ENCODE results near the gene NCOA1. TPM values are rescaled to one million over a fixed set of nuclear protein-coding genes. Genes with fewer than 3 reads are reported as not detected.

Gene NCOA1
- total and polyA plus RNA-seq, 2 of the 4 experiments (the other 2 are of a cell fraction) = 6.7 to 11.3 TPM

DNA sequence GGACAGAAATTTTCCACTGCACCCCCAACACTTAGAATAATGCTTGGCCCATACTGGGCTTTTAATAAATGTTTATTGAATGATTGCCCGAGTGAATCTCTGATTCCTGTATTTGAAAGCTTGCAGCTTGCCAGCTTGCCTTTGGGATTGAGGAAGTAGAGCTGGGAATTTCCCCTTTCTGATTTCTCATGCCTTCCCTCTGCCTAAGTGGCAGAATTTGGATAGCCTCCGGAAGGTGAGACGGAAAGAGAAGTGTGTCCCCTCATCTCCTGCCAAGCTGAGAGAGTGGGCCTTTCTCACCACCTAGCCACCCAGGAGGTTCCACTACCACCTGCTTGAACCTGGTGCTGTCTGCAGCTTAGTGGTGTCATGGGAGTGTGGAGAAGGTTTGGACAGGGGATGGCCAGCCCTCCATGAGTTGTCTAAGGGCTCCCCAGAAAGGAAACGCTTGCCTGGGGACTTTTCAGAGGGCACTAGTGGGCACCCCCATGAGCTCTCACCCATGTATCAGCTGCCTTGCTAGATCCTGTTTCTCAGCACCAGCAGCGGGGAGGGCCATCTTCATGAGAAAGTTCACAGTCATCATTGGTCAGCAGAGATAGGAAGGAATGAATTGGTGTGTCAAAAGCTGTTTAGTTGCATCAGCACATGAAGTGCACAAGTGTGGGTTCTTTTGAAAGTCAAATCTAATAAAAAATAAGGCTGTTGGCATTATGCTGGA lies 8.6 kb upstream of the NCOA1 start:
- H2BK120ac ChIP-seq (ENCODE audit: low read depth, low read length) = no peak overlapping the region
- no peaks in the 10 kb centered on the region for H3K36me3 ChIP-seq (ENCODE audit: control insufficient read depth, insufficient read depth, low read length)
- intact Hi-C loops (cut with micrococcal nuclease) (no loop called here), dilution Hi-C loops (cut with HindIII; ENCODE audit: low sequenced_read_pairs, unreplicated experiment) (no loop called here), in situ Hi-C loops (cut with MboI; ENCODE audit: low sequenced_read_pairs) (no loop called here)
- H4K20me1 ChIP-seq (ENCODE audit: insufficient read depth, low read length) = no peaks in the 10 kb centered on the region
- no peaks in the 10 kb centered on the region for H3K9me1 ChIP-seq (ENCODE audit: insufficient read depth, low read length)
- no peak overlapping the region for H2AK5ac ChIP-seq (ENCODE audit: low read depth, low read length)
- H3K4me1 ChIP-seq (ENCODE audit: control insufficient read depth, insufficient read depth, low read length) = no peaks in the 10 kb centered on the region
- TF ChIP-seq RFX5 (IDR thresholded peaks at IDR 0.05; ENCODE audit: low read depth, low read length) = no peak
- no peak; the same call in 1 of the 2 replicates for TF ChIP-seq NFE2L2 (IDR thresholded peaks at IDR 0.05; ENCODE audit: low read depth, low read length)
- no peak for TF ChIP-seq MAZ (IDR thresholded peaks at IDR 0.05; ENCODE audit: borderline replicate concordance, low read depth, low read length)
- TF ChIP-seq, protein P1, sequence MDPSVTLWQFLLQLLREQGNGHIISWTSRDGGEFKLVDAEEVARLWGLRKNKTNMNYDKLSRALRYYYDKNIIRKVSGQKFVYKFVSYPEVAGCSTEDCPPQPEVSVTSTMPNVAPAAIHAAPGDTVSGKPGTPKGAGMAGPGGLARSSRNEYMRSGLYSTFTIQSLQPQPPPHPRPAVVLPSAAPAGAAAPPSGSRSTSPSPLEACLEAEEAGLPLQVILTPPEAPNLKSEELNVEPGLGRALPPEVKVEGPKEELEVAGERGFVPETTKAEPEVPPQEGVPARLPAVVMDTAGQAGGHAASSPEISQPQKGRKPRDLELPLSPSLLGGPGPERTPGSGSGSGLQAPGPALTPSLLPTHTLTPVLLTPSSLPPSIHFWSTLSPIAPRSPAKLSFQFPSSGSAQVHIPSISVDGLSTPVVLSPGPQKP (IDR thresholded peaks at IDR 0.05; ENCODE audit: borderline replicate concordance, low read depth, low read length) = no peak
- H3K4ac ChIP-seq (ENCODE audit: low read depth, low read length) = no peak overlapping the region
- WGBS, 2 experiments (ENCODE audit: extremely low coverage in 2 of 2, insufficient read length in 1 of 2) = 80% methylated on average over 1 of the region's 5 CpGs; no CpG with 5 or more reads in 1 of the 2 experiments
- no peak overlapping the region for H4K8ac ChIP-seq (ENCODE audit: low read depth in 2 of 2, low read length in 2 of 2)
- ChIA-PET POLR2A (ENCODE audit: unreplicated experiment) (no interaction called here), CTCF (interaction anchor here (0.6 kb wide), 1 partner anchor 448 kb away, joined by 3 read pairs; no protein-coding TSS in a partner anchor)
- H2AFZ ChIP-seq (replicated peaks; ENCODE audit: low read length, poor library complexity) = no peak overlapping the region
- BruUV-seq (replicated peaks) = no TSS peak
- no peak overlapping the region for H3K18ac ChIP-seq (ENCODE audit: low read depth, low read length)
- no peaks in the 10 kb centered on the region for H3K79me1 ChIP-seq (ENCODE audit: low read depth in 1 of 2, low read length in 2 of 2)
- DNase-seq (no peak), ATAC-seq (ENCODE audit: low read depth) (no peak)
- no peak overlapping the region for H3K23ac ChIP-seq (ENCODE audit: low read depth, low read length)
- no peak overlapping the region for H3K56ac ChIP-seq (ENCODE audit: extremely low read depth, insufficient read depth, low read length)
- H2AK9ac ChIP-seq (replicated peaks; ENCODE audit: low read depth, low read length, poor library complexity) = no peak overlapping the region
- H4K5ac ChIP-seq (ENCODE audit: low read depth, low read length) = no peak overlapping the region
- H2BK15ac ChIP-seq (ENCODE audit: low read depth, low read length) = no peak overlapping the region
- no peak overlapping the region for H3K14ac ChIP-seq (replicated peaks; ENCODE audit: low read depth, low read length)
- 0 out of 2 replicates have a peak, but pooled peaks cover 2% of the 10 kb centered on the region for H3K9me3 ChIP-seq (ENCODE audit: control insufficient read depth, insufficient read depth, low read length)
- no peak overlapping the region for H3K27ac ChIP-seq (ENCODE audit: insufficient read depth, low read length)
- H3K4me2 ChIP-seq (ENCODE audit: low read depth, low read length) = no peak overlapping the region
- H2BK5ac ChIP-seq (ENCODE audit: low read depth, low read length, poor library complexity, severe bottlenecking) = no peak overlapping the region
- H4K91ac ChIP-seq (ENCODE audit: insufficient read depth, low read depth, low read length) = no peak overlapping the region
- H3K27me3 ChIP-seq (ENCODE audit: control insufficient read depth, insufficient read depth, low read length) = peaks cover 9% of the 10 kb centered on the region
- no peak overlapping the region for H3K4me3 ChIP-seq (ENCODE audit: insufficient read depth, low read depth, low read length)
- H3K9ac ChIP-seq (ENCODE audit: low read depth, low read length) = no peak overlapping the region
- no peak overlapping the region for H2BK20ac ChIP-seq (ENCODE audit: low read depth, low read length)

All from IMR-90 (cell line).